K562 (cell line): ENCODE results near the gene HLCS.

Source experiments
- CBX3 ChIP-seq, 2 experiments: IDR thresholded peaks; 1 replicate in 1 of 2; 2 replicates in 1 of 2; pipeline ENCODE4 v1.6.1; 2012; ENCODE audit warnings: inconsistent platforms in 2 of 2, low read length in 2 of 2, borderline replicate concordance in 1 of 2, control low read depth in 1 of 2
- CHD1 ChIP-seq: fragments of 200-600 bp; sonication (generic); IDR thresholded peaks from one replicate; pipeline ENCODE4 v1.6.1; 2012; ENCODE audit warnings: mild to moderate bottlenecking, moderate library complexity, low read length, inconsistent platforms
- CREB5 ChIP-seq: fragments of 250-450 bp; sonication (Bioruptor Pico); IDR thresholded peaks from 2 replicates; pipeline ENCODE4 v1.5.0; 2020; ENCODE audit warnings: mild to moderate bottlenecking
- EHMT2 ChIP-seq: fragments of 450-650 bp; IDR thresholded peaks from 2 replicates; pipeline ENCODE4 v1.6.1; 2018; ENCODE audit warnings: antibody characterized with exemption
- EZH2 ChIP-seq: IDR thresholded peaks from 2 replicates; pipeline ENCODE4 v1.6.1; 2012; ENCODE audit warnings: low read depth, mild to moderate bottlenecking, inconsistent platforms, low read length, borderline replicate concordance
- GABPA ChIP-seq: fragments of 200-800 bp; sonication (Bioruptor generic); conservative IDR thresholded peaks from 2 replicates; pipeline ENCODE4 v1.6.1; 2016; ENCODE audit warnings: low read depth, missing genetic modification characterization, missing compliant biosample characterization
- MCM3 ChIP-seq: fragments of 450-650 bp; IDR thresholded peaks from 2 replicates; pipeline ENCODE4 v1.6.1; 2016
- POLR2AphosphoS2 ChIP-seq: IDR thresholded peaks from 2 replicates; pipeline ENCODE4 v1.6.1; 2012; ENCODE audit warnings: low read length, improper control_type of control experiment
- SMC3 ChIP-seq: conservative IDR thresholded peaks from 2 replicates; pipeline ENCODE4 v1.6.1; 2011; ENCODE audit warnings: low read depth, low read length, improper control_type of control experiment; ENCODE audit not compliant: insufficient read depth
- TF ChIP-seq, protein P1 (sequence below), 3 experiments: IDR thresholded peaks in 2 of 3; conservative IDR thresholded peaks in 1 of 3; 2 replicates each; pipeline ENCODE4 v1.5.1; 2011 to 2012; ENCODE audit warnings: low read length in 3 of 3, mild to moderate bottlenecking in 3 of 3, control low read depth in 2 of 3, improper control_type of control experiment in 1 of 3, inconsistent platforms in 1 of 3, low read depth in 1 of 3, mixed read lengths in 1 of 3, moderate library complexity in 1 of 3; ENCODE audit not compliant: insufficient read depth in 2 of 3

- no peak for TF ChIP-seq GABPA (tag)
- TF ChIP-seq SMC3 = no peak
- no peak for TF ChIP-seq CREB5 (CRISPR knock-in tag)
- no peak for TF ChIP-seq MCM3
- no peak for TF ChIP-seq CBX3 (IDR thresholded peaks at IDR 0.05; ENCODE audit: borderline replicate concordance in 1 of 2, low read length in 2 of 2)
- no peak for TF ChIP-seq CHD1
- TF ChIP-seq, protein P1, sequence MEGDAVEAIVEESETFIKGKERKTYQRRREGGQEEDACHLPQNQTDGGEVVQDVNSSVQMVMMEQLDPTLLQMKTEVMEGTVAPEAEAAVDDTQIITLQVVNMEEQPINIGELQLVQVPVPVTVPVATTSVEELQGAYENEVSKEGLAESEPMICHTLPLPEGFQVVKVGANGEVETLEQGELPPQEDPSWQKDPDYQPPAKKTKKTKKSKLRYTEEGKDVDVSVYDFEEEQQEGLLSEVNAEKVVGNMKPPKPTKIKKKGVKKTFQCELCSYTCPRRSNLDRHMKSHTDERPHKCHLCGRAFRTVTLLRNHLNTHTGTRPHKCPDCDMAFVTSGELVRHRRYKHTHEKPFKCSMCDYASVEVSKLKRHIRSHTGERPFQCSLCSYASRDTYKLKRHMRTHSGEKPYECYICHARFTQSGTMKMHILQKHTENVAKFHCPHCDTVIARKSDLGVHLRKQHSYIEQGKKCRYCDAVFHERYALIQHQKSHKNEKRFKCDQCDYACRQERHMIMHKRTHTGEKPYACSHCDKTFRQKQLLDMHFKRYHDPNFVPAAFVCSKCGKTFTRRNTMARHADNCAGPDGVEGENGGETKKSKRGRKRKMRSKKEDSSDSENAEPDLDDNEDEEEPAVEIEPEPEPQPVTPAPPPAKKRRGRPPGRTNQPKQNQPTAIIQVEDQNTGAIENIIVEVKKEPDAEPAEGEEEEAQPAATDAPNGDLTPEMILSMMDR (IDR thresholded peaks at IDR 0.05 in 2 of 3, conservative IDR thresholded peaks at IDR 0.05 in 1 of 3; ENCODE audit: insufficient read depth in 2 of 3, low read depth in 1 of 3, low read length in 3 of 3) = no peak
- TF ChIP-seq EZH2 = no peak
- TF ChIP-seq POLR2AphosphoS2 = no peak
- TF ChIP-seq EHMT2 = no peak
Observed at GRCh38 chr21:36913247-36914169, 53.0 kb downstream of the HLCS start.
